K562 (cell line): ENCODE results near the gene NUP98. TPM values are rescaled to one million over a fixed set of nuclear protein-coding genes. Genes with fewer than 3 reads are reported as not detected.

Experiments used
- CBFB ChIP-seq: sonication (generic); formaldehyde crosslinking; IDR thresholded peaks from 2 replicates; pipeline ENCODE4 v1.4.0; 2020; ENCODE audit warnings: mild to moderate bottlenecking, missing genetic modification reagents
- CTCFL ChIP-seq: IDR thresholded peaks from 2 replicates; pipeline ENCODE4 v1.6.1; 2011; ENCODE audit warnings: borderline replicate concordance, low read depth, mild to moderate bottlenecking, moderate library complexity, low read length; ENCODE audit not compliant: insufficient read depth, poor library complexity, severe bottlenecking
- DEAF1 ChIP-seq: fragments of 450-650 bp; formaldehyde crosslinking; IDR thresholded peaks from 2 replicates; pipeline ENCODE4 v1.4.0; 2020; ENCODE audit warnings: mild to moderate bottlenecking, moderate library complexity
- E2F6 ChIP-seq, 2 experiments: IDR thresholded peaks; 2 replicates each; pipeline ENCODE4 v1.6.1; 2011; ENCODE audit warnings: borderline replicate concordance in 1 of 2, control low read depth in 1 of 2, low read depth in 1 of 2, low read length in 1 of 2, mild to moderate bottlenecking in 1 of 2, mixed read lengths in 1 of 2, moderate library complexity in 1 of 2; ENCODE audit not compliant: insufficient read depth in 1 of 2, insufficient read length in 1 of 2, poor library complexity in 1 of 2, severe bottlenecking in 1 of 2; ENCODE audit errors: extremely low read depth in 1 of 2
- ETV6 ChIP-seq, 3 experiments: fragments of 150-350 bp in 1 of 3; sonication (generic) in 1 of 3; formaldehyde crosslinking in 1 of 3; IDR thresholded peaks; 2 replicates each; pipeline versions ENCODE4 v1.6.1 to v1.8.0; 2014 to 2022; ENCODE audit warnings: borderline replicate concordance in 2 of 3, low read depth in 2 of 3, antibody characterized with exemption in 1 of 3, low read length in 1 of 3, mild to moderate bottlenecking in 1 of 3, missing genetic modification reagents in 1 of 3
- FOXJ3 ChIP-seq: sonication (generic); formaldehyde crosslinking; IDR thresholded peaks from 2 replicates; pipeline ENCODE4 v1.4.0; 2020; ENCODE audit warnings: mild to moderate bottlenecking, missing genetic modification reagents
- HES1 ChIP-seq: fragments of 450-650 bp; IDR thresholded peaks from 2 replicates; pipeline ENCODE4 v1.6.1; 2016; ENCODE audit warnings: low read depth, mild to moderate bottlenecking, moderate library complexity
- HLTF ChIP-seq: fragments of 450-650 bp; IDR thresholded peaks from 2 replicates; pipeline ENCODE4 v1.6.1; 2016
- ID3 ChIP-seq, 2 experiments: fragments of 250-450 bp in 1 of 2; fragments of 450-650 bp in 1 of 2; sonication (Bioruptor Pico) in 1 of 2; IDR thresholded peaks; 2 replicates each; pipeline versions ENCODE4 v1.6.1 to v1.8.0; 2016 to 2021; ENCODE audit warnings: mild to moderate bottlenecking in 2 of 2, moderate library complexity in 2 of 2, missing compliant biosample characterization in 1 of 2, missing genetic modification characterization in 1 of 2
- IRF2 ChIP-seq: sonication (generic); formaldehyde crosslinking; IDR thresholded peaks from 2 replicates; pipeline ENCODE4 v1.8.1; 2022; ENCODE audit warnings: mild to moderate bottlenecking, missing genetic modification reagents
- KAT8 ChIP-seq: fragments of 450-650 bp; IDR thresholded peaks from 2 replicates; pipeline ENCODE4 v1.6.1; 2016; ENCODE audit warnings: low read depth, mild to moderate bottlenecking
- KLF1 ChIP-seq: fragments of 450-650 bp; IDR thresholded peaks from 2 replicates; pipeline ENCODE4 v1.6.1; 2016; ENCODE audit warnings: missing genetic modification characterization, missing compliant biosample characterization
- LEF1 ChIP-seq: fragments of 450-650 bp; IDR thresholded peaks from 2 replicates; pipeline ENCODE4 v1.6.1; 2016; ENCODE audit warnings: mild to moderate bottlenecking
- POLR3A ChIP-seq: IDR thresholded peaks from 2 replicates; pipeline ENCODE4 v1.6.1; 2011; ENCODE audit warnings: borderline replicate concordance, mild to moderate bottlenecking, moderate library complexity; ENCODE audit not compliant: insufficient read length, insufficient read depth; ENCODE audit errors: extremely low read depth
- PTRF ChIP-seq: fragments of 450-650 bp; IDR thresholded peaks from 2 replicates; pipeline ENCODE4 v1.6.1; 2016; ENCODE audit warnings: mild to moderate bottlenecking, missing genetic modification characterization, missing compliant biosample characterization
- SRSF7 ChIP-seq: fragments of 200-400 bp; formaldehyde crosslinking; optimal IDR thresholded peaks from 2 replicates; pipeline ENCODE3; 2017; ENCODE audit warnings: mild to moderate bottlenecking, low read depth, low read length
- TOE1 ChIP-seq, 2 experiments: fragments of 450-650 bp in 1 of 2; sonication (generic) in 1 of 2; formaldehyde crosslinking in 1 of 2; IDR thresholded peaks; 2 replicates each; pipeline versions ENCODE4 v1.7.1 to v1.8.0; 2016 to 2022; ENCODE audit warnings: borderline replicate concordance in 2 of 2, mild to moderate bottlenecking in 2 of 2, antibody characterized with exemption in 1 of 2, inconsistent platforms in 1 of 2, low read depth in 1 of 2, missing genetic modification reagents in 1 of 2, moderate library complexity in 1 of 2
- ZNF133 ChIP-seq: fragments of 250-450 bp; sonication (Bioruptor Pico); IDR thresholded peaks from 2 replicates; pipeline ENCODE4 v1.4.0; 2020; ENCODE audit warnings: mild to moderate bottlenecking
- ZNF699 ChIP-seq: fragments of 250-450 bp; sonication (Bioruptor Pico); IDR thresholded peaks from 2 replicates; pipeline ENCODE4 v1.8.0; 2021; ENCODE audit warnings: mild to moderate bottlenecking, moderate library complexity; ENCODE audit not compliant: insufficient replicate concordance
- polyA plus RNA-seq, 8 experiments: library from polyadenylated mRNA; depleted of rRNA in 4 of 8; stranded (reverse) in 5 of 8; unstranded in 3 of 8; fragments of >200 nt; fragmentation: Nextera tagmentation in 2 of 8; fragmentation: Illumina TruSeq in 1 of 8; extraction: Ambion mirVana in 2 of 8; extraction: Trizol in 1 of 8; gene quantifications; 2 replicates each; pipeline versions ENCODE4 v1.2.1 to v1.2.3, GENCODE V29; 2011 to 2014; ENCODE audit warnings: inconsistent platforms in 1 of 8, missing spikeins in 1 of 8
- total RNA-seq, 7 experiments: library from RNA; depleted of rRNA in 6 of 7; stranded (reverse); fragments of >200 nt in 6 of 7; fragmentation: Illumina TruSeq in 2 of 7; extraction: Trizol in 2 of 7; gene quantifications; 2 replicates each; pipeline versions ENCODE4 v1.2.1 to v1.2.3, GENCODE V29; 2011 to 2021; ENCODE audit warnings: low replicate concordance in 1 of 7

Gene NUP98
- total and polyA plus RNA-seq, 9 of the 15 experiments (the other 6 are each of a cell fraction or from before 2014, with no cell fraction given) = 45.1 to 196 (median 130) TPM

GRCh38 chr11:3834664-3835461 lies 37.5 kb upstream of the NUP98 start (continued):
- TF ChIP-seq POLR3A (no peak), SRSF7 (no peak), DEAF1 (no peak), ID3 (CRISPR knock-in tag; IDR thresholded peaks at IDR 0.05) (no peak), ID3 (tag; IDR thresholded peaks at IDR 0.05) (peak; percentile 73; the same call in 1 of the 2 replicates), LEF1 (peak; percentile 99), HES1 (peak; percentile 20; the same call in 1 of the 2 replicates), KAT8 (no peak), HLTF (peak; percentile 56; the same call in 1 of the 2 replicates), FOXJ3 (CRISPR knock-in tag) (no peak), PTRF (tag) (no peak), KLF1 (tag) (no peak), E2F6 (IDR thresholded peaks at IDR 0.05; ENCODE audit: borderline replicate concordance in 1 of 2, extremely low read depth in 1 of 2, insufficient read depth in 1 of 2, insufficient read length in 1 of 2, low read depth in 1 of 2, low read length in 1 of 2, poor library complexity in 1 of 2, severe bottlenecking in 1 of 2) (peak in 1 of 2 experiments; percentile 28), ETV6 (IDR thresholded peaks at IDR 0.05; ENCODE audit: borderline replicate concordance in 1 of 2, low read depth in 2 of 2, low read length in 1 of 2) (peak; percentile 94 to 98), ETV6 (CRISPR knock-in tag; IDR thresholded peaks at IDR 0.05; ENCODE audit: borderline replicate concordance) (no peak), CBFB (CRISPR knock-in tag) (no peak), TOE1 (IDR thresholded peaks at IDR 0.05; ENCODE audit: borderline replicate concordance) (peak; percentile 45; the same call in 1 of the 2 replicates), TOE1 (CRISPR knock-in tag; IDR thresholded peaks at IDR 0.05; ENCODE audit: borderline replicate concordance, low read depth) (no peak), ZNF133 (no peak), IRF2 (no peak), ZNF699 (CRISPR knock-in tag) (no peak), CTCFL (no peak)
